OCI-LY3 (cell line): ENCODE results near the gene VOPP1.
A peak's percentile ranks its signal among the peaks of the same experiment; 100 is the strongest.

Source experiments
- H2AFZ ChIP-seq: fragments of 200-600, 300-600 bp; shearing (Covaris generic); 2 replicates; pipeline ENCODE4 v1.6.0; 2014; ENCODE audit warnings: antibody characterized with exemption, low read depth, low read length
- H3K27ac ChIP-seq: fragments of 200-600, 300-600 bp; sonication (generic); 2 replicates; pipeline ENCODE4 v1.5.1; 2014; ENCODE audit warnings: mild to moderate bottlenecking, low read length, moderate library complexity, mixed read lengths
- H3K27me3 ChIP-seq: fragments of 200-600, 300-600 bp; sonication (generic); 2 replicates; pipeline ENCODE4 v1.6.1; 2014; ENCODE audit warnings: low read depth, low read length, mixed read lengths
- H3K36me3 ChIP-seq: fragments of 200-600, 300-600 bp; sonication (generic); replicated peaks from 2 replicates; pipeline ENCODE3; 2014; ENCODE audit warnings: low read depth, low read length, mixed read lengths
- H3K4me1 ChIP-seq: fragments of 300-600, 200-600 bp; sonication (generic); 2 replicates; pipeline ENCODE4 v1.6.1; 2014; ENCODE audit warnings: low read length, mixed read lengths
- H3K4me2 ChIP-seq: fragments of 200-600, 300-600 bp; sonication (generic); 2 replicates; pipeline ENCODE4 v1.6.1; 2014; ENCODE audit warnings: low read length, mixed read lengths
- H3K4me3 ChIP-seq: fragments of 300-600, 200-600 bp; sonication (generic); 2 replicates; pipeline ENCODE4 v1.5.1; 2014; ENCODE audit warnings: antibody characterized with exemption, mild to moderate bottlenecking, low read length, moderate library complexity
- H3K79me2 ChIP-seq: fragments of 300-600, 200-600 bp; shearing (Covaris generic); 2 replicates; pipeline ENCODE4 v1.6.1; 2014; ENCODE audit warnings: mild to moderate bottlenecking, low read length, mixed read lengths
- H3K9ac ChIP-seq: fragments of 300-600, 200-600 bp; shearing (Covaris generic); 2 replicates; pipeline ENCODE4 v1.6.0; 2014; ENCODE audit warnings: mild to moderate bottlenecking, low read length, moderate library complexity
- H3K9me3 ChIP-seq: fragments of 200-600, 300-600 bp; shearing (Covaris generic); 2 replicates; pipeline ENCODE4 v1.6.1; 2014; ENCODE audit warnings: low read length, mixed read lengths; ENCODE audit not compliant: insufficient read depth
- H4K20me1 ChIP-seq: fragments of 200-600, 300-600 bp; sonication (generic); 2 replicates; pipeline ENCODE4 v1.6.1; 2016; ENCODE audit warnings: low read length, mixed read lengths; ENCODE audit not compliant: insufficient read depth
- EZH2phosphoT487 ChIP-seq: fragments of 200-600 bp; shearing (Covaris generic); IDR thresholded peaks from 2 replicates; pipeline ENCODE4 v1.6.1; 2018; ENCODE audit warnings: antibody characterized with exemption, mixed run types, low read depth
- TF ChIP-seq, protein P1 (sequence below): fragments of 200-600, 300-600 bp; sonication (generic); IDR thresholded peaks from 2 replicates; pipeline ENCODE4 v1.5.1; 2014; ENCODE audit warnings: antibody characterized with exemption, low read length, low read depth

Gene VOPP1

DNA sequence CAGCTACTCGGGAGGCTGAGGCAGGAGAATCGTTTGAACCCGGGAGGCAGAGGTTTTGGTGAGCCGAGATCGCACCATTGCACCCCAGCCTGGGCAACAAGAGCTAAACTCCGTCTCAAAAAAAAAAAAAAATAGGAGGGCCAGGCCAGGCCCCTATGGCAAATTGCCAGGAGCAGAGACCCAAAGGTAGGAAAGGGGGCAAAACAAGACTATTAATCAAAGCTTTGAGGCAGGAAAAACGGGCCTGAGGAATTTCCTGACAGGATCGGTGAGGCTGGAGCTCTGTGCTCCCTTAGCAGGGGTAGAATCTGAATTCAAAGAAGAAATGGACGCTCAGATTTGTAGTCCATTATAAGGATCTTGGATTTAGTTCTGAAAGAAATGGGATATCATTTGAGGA, 2.8 kb upstream of the VOPP1 start:
- Histone ChIP-seq H3K4me2 (no peak overlapping the region), H3K4me3 (no peak overlapping the region), H3K27ac (no peak overlapping the region), H3K4me1 (peaks cover 16% of the 10 kb centered on the region), H3K9me3 (no peaks in the 10 kb centered on the region), H4K20me1 (peaks cover under 1% of the 10 kb centered on the region; the same call in 1 of the 2 replicates), H2AFZ (no peak overlapping the region), H3K36me3 (peaks cover 5% of the 10 kb centered on the region), H3K9ac (no peak overlapping the region), H3K27me3 (no peaks in the 10 kb centered on the region), H3K79me2 (peaks cover 43% of the 10 kb centered on the region)
- no peak for TF ChIP-seq EZH2phosphoT487
- TF ChIP-seq, protein P1, sequence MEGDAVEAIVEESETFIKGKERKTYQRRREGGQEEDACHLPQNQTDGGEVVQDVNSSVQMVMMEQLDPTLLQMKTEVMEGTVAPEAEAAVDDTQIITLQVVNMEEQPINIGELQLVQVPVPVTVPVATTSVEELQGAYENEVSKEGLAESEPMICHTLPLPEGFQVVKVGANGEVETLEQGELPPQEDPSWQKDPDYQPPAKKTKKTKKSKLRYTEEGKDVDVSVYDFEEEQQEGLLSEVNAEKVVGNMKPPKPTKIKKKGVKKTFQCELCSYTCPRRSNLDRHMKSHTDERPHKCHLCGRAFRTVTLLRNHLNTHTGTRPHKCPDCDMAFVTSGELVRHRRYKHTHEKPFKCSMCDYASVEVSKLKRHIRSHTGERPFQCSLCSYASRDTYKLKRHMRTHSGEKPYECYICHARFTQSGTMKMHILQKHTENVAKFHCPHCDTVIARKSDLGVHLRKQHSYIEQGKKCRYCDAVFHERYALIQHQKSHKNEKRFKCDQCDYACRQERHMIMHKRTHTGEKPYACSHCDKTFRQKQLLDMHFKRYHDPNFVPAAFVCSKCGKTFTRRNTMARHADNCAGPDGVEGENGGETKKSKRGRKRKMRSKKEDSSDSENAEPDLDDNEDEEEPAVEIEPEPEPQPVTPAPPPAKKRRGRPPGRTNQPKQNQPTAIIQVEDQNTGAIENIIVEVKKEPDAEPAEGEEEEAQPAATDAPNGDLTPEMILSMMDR = no peak

GRCh38 chr7:55574051-55574717, 1.9 kb upstream of the VOPP1 start:
- H4K20me1 ChIP-seq = peaks cover 9% of the 10 kb centered on the region
- peaks cover 52% of the 10 kb centered on the region for H3K79me2 ChIP-seq
- H3K4me1 ChIP-seq = peaks cover 26% of the 10 kb centered on the region
- H3K27me3 ChIP-seq = no peaks in the 10 kb centered on the region
- no peak overlapping the region for H3K9ac ChIP-seq
- H3K9me3 ChIP-seq = no peaks in the 10 kb centered on the region
- peaks cover 9% of the 10 kb centered on the region for H3K36me3 ChIP-seq
- H3K4me2 ChIP-seq = peak overlapping the region; percentile 79
- no peak overlapping the region for H3K4me3 ChIP-seq
- H3K27ac ChIP-seq = no peak overlapping the region
- TF ChIP-seq, protein P1 = no peak
- TF ChIP-seq EZH2phosphoT487 = no peak
- no peak overlapping the region for H2AFZ ChIP-seq

DNA sequence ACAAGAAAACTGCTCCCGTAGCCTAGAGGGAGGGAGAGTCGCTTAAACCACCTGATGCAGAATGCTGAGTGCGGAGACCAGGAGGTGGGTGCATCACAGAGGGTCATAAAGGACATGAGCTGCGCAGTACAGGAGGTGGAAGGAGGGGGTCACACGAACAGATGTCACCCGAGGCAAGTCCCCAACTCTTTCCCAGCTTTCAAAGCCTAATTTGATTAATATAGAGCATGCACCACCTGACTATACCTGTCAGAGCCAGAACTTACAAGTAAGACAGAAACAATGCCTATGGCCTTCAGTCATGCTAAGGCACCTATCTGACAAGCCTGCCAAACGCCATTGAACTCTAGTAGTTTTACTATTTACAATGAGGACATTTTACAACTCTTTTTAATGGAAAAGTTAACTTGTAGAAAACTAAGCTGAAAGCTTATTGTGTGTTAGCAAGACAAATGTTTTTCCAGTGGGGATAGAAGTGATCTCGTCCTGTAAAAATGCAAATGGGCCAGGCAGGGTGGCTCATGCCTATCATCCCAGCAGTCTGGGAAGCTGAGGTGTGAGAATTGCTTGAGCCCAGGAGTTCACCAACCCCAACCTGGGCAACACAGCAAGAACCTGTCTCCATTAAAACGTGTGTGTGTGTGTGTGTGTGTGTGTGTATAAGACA, 1.1 kb upstream of the VOPP1 start:
- peak overlapping the region; percentile 91 for H3K4me3 ChIP-seq
- H3K36me3 ChIP-seq = peaks cover 17% of the 10 kb centered on the region
- H4K20me1 ChIP-seq = peaks cover 17% of the 10 kb centered on the region
- peak overlapping the region; percentile 66 for H3K9ac ChIP-seq
- H2AFZ ChIP-seq = peak overlapping the region; percentile 22; the same call in 1 of the 2 replicates
- H3K27ac ChIP-seq = peak overlapping the region; percentile 58
- peaks cover 60% of the 10 kb centered on the region for H3K79me2 ChIP-seq
- TF ChIP-seq EZH2phosphoT487 = no peak
- TF ChIP-seq, protein P1 = no peak
- H3K9me3 ChIP-seq = no peaks in the 10 kb centered on the region
- H3K27me3 ChIP-seq = no peaks in the 10 kb centered on the region
- peaks cover 34% of the 10 kb centered on the region for H3K4me1 ChIP-seq
- H3K4me2 ChIP-seq = peak overlapping the region; percentile 79
